Peyer's patch (tissue), 4 donors: ENCODE results near the gene MLKL.

Source experiments
- POLR2A ChIP-seq, 2 donors: fragments of 450-650 bp; IDR thresholded peaks; one replicate each; pipeline ENCODE4 v1.5.1; 2017; ENCODE audit warnings: antibody characterized with exemption in 2 of 2, mild to moderate bottlenecking in 2 of 2, moderate library complexity in 2 of 2
- TF ChIP-seq, protein P1 (sequence below), 6 experiments: fragments of 450-650 bp in 4 of 6; fragments of 200-600 bp in 2 of 6; sonication (generic) in 1 of 6; IDR thresholded peaks; one replicate each; pipeline ENCODE4 v1.5.1; 2017 to 2019; ENCODE audit warnings: antibody characterized with exemption in 6 of 6, mild to moderate bottlenecking in 3 of 6, moderate library complexity in 1 of 6

- TF ChIP-seq POLR2A (IDR thresholded peaks at IDR 0.05): no peak
- TF ChIP-seq, protein P1, sequence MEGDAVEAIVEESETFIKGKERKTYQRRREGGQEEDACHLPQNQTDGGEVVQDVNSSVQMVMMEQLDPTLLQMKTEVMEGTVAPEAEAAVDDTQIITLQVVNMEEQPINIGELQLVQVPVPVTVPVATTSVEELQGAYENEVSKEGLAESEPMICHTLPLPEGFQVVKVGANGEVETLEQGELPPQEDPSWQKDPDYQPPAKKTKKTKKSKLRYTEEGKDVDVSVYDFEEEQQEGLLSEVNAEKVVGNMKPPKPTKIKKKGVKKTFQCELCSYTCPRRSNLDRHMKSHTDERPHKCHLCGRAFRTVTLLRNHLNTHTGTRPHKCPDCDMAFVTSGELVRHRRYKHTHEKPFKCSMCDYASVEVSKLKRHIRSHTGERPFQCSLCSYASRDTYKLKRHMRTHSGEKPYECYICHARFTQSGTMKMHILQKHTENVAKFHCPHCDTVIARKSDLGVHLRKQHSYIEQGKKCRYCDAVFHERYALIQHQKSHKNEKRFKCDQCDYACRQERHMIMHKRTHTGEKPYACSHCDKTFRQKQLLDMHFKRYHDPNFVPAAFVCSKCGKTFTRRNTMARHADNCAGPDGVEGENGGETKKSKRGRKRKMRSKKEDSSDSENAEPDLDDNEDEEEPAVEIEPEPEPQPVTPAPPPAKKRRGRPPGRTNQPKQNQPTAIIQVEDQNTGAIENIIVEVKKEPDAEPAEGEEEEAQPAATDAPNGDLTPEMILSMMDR (IDR thresholded peaks at IDR 0.05): no peak
These were observed 47.3 kb upstream of the MLKL start for GRCh38 chr16:74747716-74748615.
